CD4-positive, CD25-positive, alpha-beta regulatory T cell (primary cell): Measurements from ENCODE around the gene CRYM. TPM values are rescaled to one million over a fixed set of nuclear protein-coding genes. Genes with fewer than 3 reads are reported as not detected.

ENCODE experiments used
- ATAC-seq, 2 donors: fragments of 150-1000 bp; cut with Tn5 transposase; one replicate each; pipeline ENCODE4 v1.10.0; 2021; ENCODE audit warnings: low read depth in 2 of 2, moderate number of reproducible peaks in 2 of 2, moderate library complexity in 1 of 2
- DNase-seq, 3 donors: peaks; one replicate each; pipeline versions ENCODE4 v3.0.0 to v3.0.0-alpha.2; 2012 to 2022; ENCODE audit warnings: mixed read lengths in 1 of 3
- H3K27ac ChIP-seq: one replicate; pipeline ENCODE4 v1.7.0; 2013; ENCODE audit warnings: mild to moderate bottlenecking, low read length; ENCODE audit not compliant: insufficient read depth, poor library complexity, severe bottlenecking
- H3K27me3 ChIP-seq: one replicate; pipeline ENCODE4 v1.7.0; 2013; ENCODE audit warnings: low read length; ENCODE audit not compliant: control insufficient read depth, insufficient read depth
- H3K36me3 ChIP-seq: one replicate; pipeline ENCODE4 v1.7.0; 2013; ENCODE audit warnings: mild to moderate bottlenecking, low read length, moderate library complexity; ENCODE audit not compliant: control insufficient read depth, insufficient read depth
- H3K4me1 ChIP-seq: 2 replicates; pipeline ENCODE4 v1.7.0; 2013; ENCODE audit warnings: mild to moderate bottlenecking, low read length; ENCODE audit not compliant: insufficient read depth, control insufficient read depth, poor library complexity, severe bottlenecking
- H3K4me3 ChIP-seq: one replicate; pipeline ENCODE4 v1.7.0; 2013; ENCODE audit warnings: low read depth, mild to moderate bottlenecking, low read length, moderate library complexity
- H3K9me3 ChIP-seq, 2 experiments: 1 replicate in 1 of 2; 2 replicates in 1 of 2; pipeline ENCODE4 v1.7.0; 2013; ENCODE audit warnings: low read length in 2 of 2, mild to moderate bottlenecking in 1 of 2, moderate library complexity in 1 of 2; ENCODE audit not compliant: control insufficient read depth in 2 of 2
- H3K27ac Mint-ChIP-seq, 3 donors: one replicate each; pipeline ENCODE4 v1.8.0; 2020 to 2022; ENCODE audit warnings: mild to moderate bottlenecking in 3 of 3, mixed read lengths in 3 of 3, moderate library complexity in 2 of 3
- H3K27me3 Mint-ChIP-seq: one replicate; pipeline ENCODE4 v1.8.0; 2022; ENCODE audit warnings: mild to moderate bottlenecking, mixed read lengths
- H3K36me3 Mint-ChIP-seq: one replicate; pipeline ENCODE4 v1.8.0; 2020; ENCODE audit warnings: mixed read lengths
- H3K4me1 Mint-ChIP-seq, 4 donors: one replicate each; pipeline ENCODE4 v1.8.0; 2020 to 2022; ENCODE audit warnings: mixed read lengths in 4 of 4, mild to moderate bottlenecking in 1 of 4
- H3K4me3 Mint-ChIP-seq, 4 donors: one replicate each; pipeline ENCODE4 v1.8.0; 2020 to 2022; ENCODE audit warnings: mild to moderate bottlenecking in 4 of 4, mixed read lengths in 4 of 4, moderate library complexity in 3 of 4
- H3K9me3 Mint-ChIP-seq, 7 donors: one replicate each; pipeline ENCODE4 v1.8.0; 2020 to 2022; ENCODE audit warnings: mixed read lengths in 7 of 7, mild to moderate bottlenecking in 3 of 7, moderate library complexity in 2 of 7
- polyA plus RNA-seq, 4 donors: library from polyadenylated mRNA; unstranded; fragments of 300-500 nt; fragmentation: Illumina TruSeq; gene quantifications; one replicate each; pipeline ENCODE4 v1.2.3, GENCODE V29; 2021
- total RNA-seq: library from RNA; stranded (reverse); gene quantifications from one replicate; pipeline ENCODE4 v1.2.3, GENCODE V29; 2022

CRYM gene
- total and polyA plus RNA-seq, 5 donors from 2014 or later: not detected

DNA sequence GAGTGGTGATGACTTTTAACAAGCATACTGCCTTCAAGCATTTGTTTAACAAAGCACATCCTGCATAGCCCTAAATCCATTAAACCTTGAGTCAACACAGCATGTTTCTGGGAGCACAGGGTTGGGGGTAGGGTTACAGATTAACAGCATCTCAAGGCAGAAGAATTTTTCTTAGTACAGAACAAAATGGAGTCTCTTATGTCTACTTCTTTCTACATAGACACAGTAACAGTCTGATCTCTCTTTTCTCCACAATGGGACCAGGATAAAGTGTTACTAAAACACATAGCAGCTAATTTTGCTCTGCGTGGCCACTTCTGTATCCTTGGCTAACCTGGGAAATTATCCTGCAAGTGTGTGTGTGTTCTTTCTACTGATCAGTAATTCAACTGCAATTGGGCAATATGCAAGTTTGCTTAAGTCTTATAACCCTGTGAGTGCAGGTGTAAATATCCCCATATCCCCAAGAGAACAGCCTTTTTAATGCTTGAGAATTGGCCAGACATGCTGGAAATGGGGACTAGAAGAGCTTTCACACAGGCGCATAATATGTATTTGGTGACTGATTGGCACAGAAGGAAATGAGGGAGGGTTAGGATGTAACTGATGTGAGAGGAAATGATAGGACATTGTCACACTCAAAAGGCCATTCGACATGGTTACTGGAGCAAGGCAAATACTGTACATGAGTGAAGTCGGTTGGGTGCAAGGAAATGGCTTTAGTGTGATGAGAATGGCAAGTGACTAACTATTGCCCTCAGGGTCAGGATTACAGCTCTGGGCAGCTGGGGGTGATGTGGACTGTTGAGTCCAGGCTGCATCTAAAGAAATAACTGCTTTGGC lies 55.4 kb downstream of the CRYM start:
- Histone ChIP-seq H3K27me3 (peaks cover 20% of the 10 kb centered on the region), H3K27ac (no peak overlapping the region), H3K9me3 (no peaks in the 10 kb centered on the region), H3K4me3 (no peak overlapping the region), H3K36me3 (no peaks in the 10 kb centered on the region), H3K4me1 (no peaks in the 10 kb centered on the region)
- Mint-ChIP-seq H3K27ac (peak overlapping the region in 1 of 3 donors; percentile 24), H3K27me3 (peaks cover 57% of the 10 kb centered on the region), H3K36me3 (no peaks in the 10 kb centered on the region), H3K4me1 (peaks cover 0 to 5% (median 2%) of the 10 kb centered on the region in 4 donors), H3K4me3 (no peak overlapping the region), H3K9me3 (peaks cover 0 to 2% (median 0%) of the 10 kb centered on the region in 7 donors)
- DNase-seq (no peak), ATAC-seq (no peak)

- no peaks in the 10 kb centered on the region for H3K9me3 ChIP-seq
- DNase-seq (no peak), ATAC-seq (no peak)
- H3K36me3 ChIP-seq: no peaks in the 10 kb centered on the region
- peaks cover 10% of the 10 kb centered on the region for H3K27me3 ChIP-seq
- no peak overlapping the region for H3K27ac ChIP-seq
- H3K4me3 Mint-ChIP-seq: no peak overlapping the region
- no peak overlapping the region for H3K4me3 ChIP-seq
- no peaks in the 10 kb centered on the region for H3K4me1 ChIP-seq
- no peaks in the 10 kb centered on the region for H3K36me3 Mint-ChIP-seq
- no peak overlapping the region for H3K27ac Mint-ChIP-seq
- H3K4me1 Mint-ChIP-seq: peaks cover 0 to under 1% (median 0%) of the 10 kb centered on the region in 4 donors
- peaks cover 0 to 2% (median 0%) of the 10 kb centered on the region in 7 donors for H3K9me3 Mint-ChIP-seq
- peaks cover 35% of the 10 kb centered on the region for H3K27me3 Mint-ChIP-seq
Measured at GRCh38 chr16:21219551-21219950, 58.5 kb downstream of the CRYM start.

- no peaks in the 10 kb centered on the region for H3K4me1 Mint-ChIP-seq
- no peak overlapping the region for H3K4me3 ChIP-seq
- H3K9me3 Mint-ChIP-seq: peaks cover 0 to 2% (median 0%) of the 10 kb centered on the region in 7 donors
- no peaks in the 10 kb centered on the region for H3K4me1 ChIP-seq
- H3K27ac Mint-ChIP-seq: no peak overlapping the region
- H3K27ac ChIP-seq: no peak overlapping the region
- H3K4me3 Mint-ChIP-seq: no peak overlapping the region
- no peak for ATAC-seq
- H3K36me3 ChIP-seq: no peaks in the 10 kb centered on the region
- H3K9me3 ChIP-seq: no peaks in the 10 kb centered on the region
- DNase-seq: no peak
- peaks cover 25% of the 10 kb centered on the region for H3K27me3 Mint-ChIP-seq
- H3K36me3 Mint-ChIP-seq: no peaks in the 10 kb centered on the region
- H3K27me3 ChIP-seq: peaks cover 10% of the 10 kb centered on the region
Measured at GRCh38 chr16:21218153-21218552, 59.9 kb downstream of the CRYM start.

- Histone ChIP-seq H3K9me3 (no peaks in the 10 kb centered on the region), H3K36me3 (no peaks in the 10 kb centered on the region), H3K27ac (no peak overlapping the region), H3K4me1 (no peaks in the 10 kb centered on the region), H3K4me3 (no peak overlapping the region), H3K27me3 (peaks cover 10% of the 10 kb centered on the region)
- Mint-ChIP-seq H3K9me3 (peaks cover 0 to 2% (median 0%) of the 10 kb centered on the region in 7 donors), H3K27me3 (peaks cover 17% of the 10 kb centered on the region), H3K36me3 (no peaks in the 10 kb centered on the region), H3K27ac (no peak overlapping the region), H3K4me1 (no peaks in the 10 kb centered on the region), H3K4me3 (no peak overlapping the region)
- ATAC-seq: no peak
- DNase-seq: no peak
Measured at GRCh38 chr16:21217121-21217520, 61.0 kb downstream of the CRYM start.

- Histone ChIP-seq H3K27me3 (peaks cover 3% of the 10 kb centered on the region), H3K36me3 (no peaks in the 10 kb centered on the region), H3K4me3 (no peak overlapping the region), H3K4me1 (no peaks in the 10 kb centered on the region), H3K9me3 (no peaks in the 10 kb centered on the region), H3K27ac (no peak overlapping the region)
- no peaks in the 10 kb centered on the region for H3K36me3 Mint-ChIP-seq
- ATAC-seq (no peak), DNase-seq (no peak)
- peaks cover 5% of the 10 kb centered on the region for H3K27me3 Mint-ChIP-seq
- no peaks in the 10 kb centered on the region for H3K4me1 Mint-ChIP-seq
- H3K4me3 Mint-ChIP-seq: no peak overlapping the region
- no peak overlapping the region for H3K27ac Mint-ChIP-seq
- no peaks in the 10 kb centered on the region for H3K9me3 Mint-ChIP-seq
Measured at GRCh38 chr16:21214086-21214485, 64.0 kb downstream of the CRYM start.

DNA sequence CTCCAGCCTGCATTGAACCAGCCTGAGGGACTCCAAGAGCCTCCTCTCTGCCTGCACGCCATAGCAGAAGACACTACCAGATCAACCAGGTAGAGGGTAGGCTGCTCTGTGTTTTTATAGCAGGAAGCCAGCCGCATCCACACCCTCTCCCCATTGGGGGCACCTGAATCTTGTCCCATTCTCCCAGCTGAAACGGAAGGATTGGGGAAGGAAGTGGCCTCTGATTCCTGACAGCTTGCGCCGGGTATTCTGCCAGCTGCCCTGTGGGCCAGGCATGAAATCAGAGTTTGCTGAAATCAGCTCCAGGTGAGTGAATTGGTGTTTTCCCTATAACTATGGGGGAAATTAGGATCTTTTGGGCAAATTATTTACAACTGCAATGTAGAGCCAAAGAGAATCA lies 66.6 kb downstream of the CRYM start, which contains the start of gene ZP2:
Gene ZP2 (minus strand): TSS at position 89 of the 400 bp plus-strand sequence. CDS start 27 bp downstream, at position 62.
- no peaks in the 10 kb centered on the region for H3K36me3 Mint-ChIP-seq
- no peaks in the 10 kb centered on the region for H3K9me3 ChIP-seq
- H3K27me3 Mint-ChIP-seq: peaks cover 5% of the 10 kb centered on the region
- no peak within 1 kb of the TSS for H3K4me3 Mint-ChIP-seq
- no peaks in the 10 kb centered on the region for H3K4me1 ChIP-seq
- no peak for ATAC-seq
- no peak within 1 kb of the TSS for H3K4me3 ChIP-seq
- H3K27ac ChIP-seq: no peak within 1 kb of the TSS
- H3K27ac Mint-ChIP-seq: no peak within 1 kb of the TSS
- no peaks in the 10 kb centered on the region for H3K36me3 ChIP-seq
- DNase-seq: no peak
- no peaks in the 10 kb centered on the region for H3K4me1 Mint-ChIP-seq
- no peaks in the 10 kb centered on the region for H3K9me3 Mint-ChIP-seq
- H3K27me3 ChIP-seq: peaks cover 6% of the 10 kb centered on the region

Other genes with a start within 250 kb of the CRYM start
- not detected for gene DNAH3, start 127.4 kb downstream of the CRYM start, total RNA-seq
- under 1 TPM in 1 of 4 donors, not detected in 3; 0.05 TPM for gene DNAH3, start 127.4 kb downstream of the CRYM start, polyA plus RNA-seq
- gene LDAF1, start 119.6 kb downstream of the CRYM start, total RNA-seq: 15.9 TPM
- gene LDAF1, start 119.6 kb downstream of the CRYM start, polyA plus RNA-seq: 10 to 100 TPM; 24.5 to 30.5 (median 29.4) TPM
- gene ZP2, start 66.7 kb downstream of the CRYM start, total RNA-seq: not detected
- gene ZP2, start 66.7 kb downstream of the CRYM start, polyA plus RNA-seq: not detected
- not detected for gene ANKS4B, start 44.6 kb downstream of the CRYM start, total RNA-seq
- not detected for gene ANKS4B, start 44.6 kb downstream of the CRYM start, polyA plus RNA-seq